CD4-positive, alpha-beta T cell (primary cell): ENCODE measurements around the gene SREBF1. TPM values are rescaled to one million over a fixed set of nuclear protein-coding genes. Genes with fewer than 3 reads are reported as not detected.
A peak's percentile ranks its signal among the peaks of the same experiment; 100 is the strongest.

Source experiments
- ATAC-seq: fragments of 200-7000 bp; cut with Tn5 transposase; one replicate; pipeline ENCODE4 v1.10.0; 2022; ENCODE audit warnings: mild to moderate bottlenecking; ENCODE audit not compliant: poor library complexity
- CTCF ChIA-PET: fragments of 350-600 bp; sonication (Branson Sonifier 250); formaldehyde crosslinking; loops from one replicate; lab custom pipeline; 2021; ENCODE audit warnings: antibody characterized with exemption, inconsistent platforms; lab: Charles Lee
- POLR2A ChIA-PET: fragments of 350-600 bp; sonication (Branson Sonifier 250); formaldehyde crosslinking; loops from one replicate; lab custom pipeline; 2021; ENCODE audit warnings: antibody characterized with exemption, inconsistent platforms; lab: Charles Lee
- DNase-seq, 14 experiments: peaks; one replicate each; pipeline ENCODE4 v3.0.0-alpha.2; 2013 to 2020; ENCODE audit warnings: mixed read lengths in 2 of 14
- H3K27ac ChIP-seq, 2 donors: one replicate each; pipeline versions ENCODE4 v1.5.1 to v1.7.0; 2013; ENCODE audit warnings: low read length in 2 of 2, low read depth in 1 of 2, mild to moderate bottlenecking in 1 of 2
- H3K27me3 ChIP-seq, 2 experiments: 1 replicate in 1 of 2; 2 replicates in 1 of 2; pipeline versions ENCODE4 v1.6.1 to v1.7.0; 2013; ENCODE audit warnings: low read length in 2 of 2, control low read depth in 1 of 2, mild to moderate bottlenecking in 1 of 2, moderate library complexity in 1 of 2; ENCODE audit not compliant: insufficient read depth in 2 of 2, control insufficient read depth in 1 of 2
- H3K36me3 ChIP-seq: one replicate; pipeline ENCODE4 v1.6.1; 2013; ENCODE audit warnings: low read length, control low read depth; ENCODE audit not compliant: insufficient read depth
- H3K4me1 ChIP-seq: one replicate; pipeline ENCODE4 v1.6.1; 2013; ENCODE audit warnings: low read length, control low read depth; ENCODE audit not compliant: insufficient read depth
- H3K4me3 ChIP-seq: one replicate; pipeline ENCODE4 v1.5.1; 2013; ENCODE audit warnings: mild to moderate bottlenecking, low read length, moderate library complexity
- H3K9me3 ChIP-seq, 2 experiments: 1 replicate in 1 of 2; 2 replicates in 1 of 2; pipeline versions ENCODE4 v1.6.1 to v1.7.0; 2013; ENCODE audit warnings: low read length in 2 of 2, mild to moderate bottlenecking in 2 of 2, control low read depth in 1 of 2, moderate library complexity in 1 of 2; ENCODE audit not compliant: control insufficient read depth in 1 of 2, insufficient read depth in 1 of 2
- H3K27ac Mint-ChIP-seq: one replicate; pipeline ENCODE4 v1.8.0; 2020; ENCODE audit warnings: mixed read lengths
- H3K27me3 Mint-ChIP-seq: one replicate; pipeline ENCODE4 v1.8.0; 2021; ENCODE audit warnings: mixed read lengths
- H3K36me3 Mint-ChIP-seq: one replicate; pipeline ENCODE4 v1.8.0; 2021; ENCODE audit warnings: low read depth, mixed read lengths
- H3K4me1 Mint-ChIP-seq: one replicate; pipeline ENCODE4 v1.8.0; 2021; ENCODE audit warnings: low read depth, mixed read lengths
- H3K4me3 Mint-ChIP-seq: one replicate; pipeline ENCODE4 v1.8.0; 2020; ENCODE audit warnings: mild to moderate bottlenecking, mixed read lengths
- H3K9me3 Mint-ChIP-seq: one replicate; pipeline ENCODE4 v1.8.0; 2020; ENCODE audit warnings: mixed read lengths
- CTCF ChIP-seq: fragments of 200-600 bp; IDR thresholded peaks from one replicate; pipeline ENCODE4 v1.8.0; 2022; ENCODE audit warnings: antibody characterized with exemption, mild to moderate bottlenecking
- intact Hi-C, 2 experiments: fragments of 100-400 bp; cut with DNase I in 1 of 2; cut with micrococcal nuclease in 1 of 2; formaldehyde crosslinking; loops; one replicate each; pipeline versions ENCODE4 v1.15.1 to v1.9.0; 2023 to 2025; cut with DNase I, micrococcal nuclease
- total RNA-seq, 174 experiments: library from RNA in 2 of 174; stranded (reverse) in 2 of 174; gene quantifications; one replicate each; pipeline ENCODE4 v1.2.3 and lab custom pipeline; 2021 to 2026

The SREBF1 gene
- total RNA-seq, 2 experiments from 2014 or later, result 249 to 264 TPM

GRCh38 chr17:17811381-17812210, 25.2 kb downstream of the SREBF1 start:
- no peaks in the 10 kb centered on the region for H3K27me3 ChIP-seq
- intact Hi-C loops, result loop anchor here (1.0 to 5.0 kb wide), 5 partner anchors 25 to 221 kb away; partner anchors contain the start of genes RAI1 (in 1 of the 2) and SREBF1 (in 1 of the 2)
- peaks cover 42% of the 10 kb centered on the region for H3K36me3 ChIP-seq
- Mint-ChIP-seq H3K27ac (peak overlapping the region; percentile 30), H3K4me1 (peaks cover 8% of the 10 kb centered on the region), H3K4me3 (no peak overlapping the region), H3K27me3 (no peaks in the 10 kb centered on the region), H3K36me3 (peaks cover 44% of the 10 kb centered on the region), H3K9me3 (no peaks in the 10 kb centered on the region)
- no peaks in the 10 kb centered on the region for H3K9me3 ChIP-seq
- POLR2A ChIA-PET, result interaction anchor here (1.5 to 2.2 kb wide), 2 partner anchors 38 to 49 kb away, joined by 4 to 8 read pairs; no protein-coding TSS in a partner anchor
- CTCF ChIA-PET, result interaction anchor here (0.9 to 3.5 kb wide), 9 partner anchors 11 to 108 kb away, joined by 3 to 27 read pairs (median 3); partner anchors contain the start of gene SREBF1
- no peak for TF ChIP-seq CTCF
- no peak for DNase-seq
- no peak overlapping the region for H3K4me3 ChIP-seq
- ATAC-seq, result no peak
- H3K4me1 ChIP-seq, result peaks cover 9% of the 10 kb centered on the region
- no peak overlapping the region for H3K27ac ChIP-seq

DNA sequence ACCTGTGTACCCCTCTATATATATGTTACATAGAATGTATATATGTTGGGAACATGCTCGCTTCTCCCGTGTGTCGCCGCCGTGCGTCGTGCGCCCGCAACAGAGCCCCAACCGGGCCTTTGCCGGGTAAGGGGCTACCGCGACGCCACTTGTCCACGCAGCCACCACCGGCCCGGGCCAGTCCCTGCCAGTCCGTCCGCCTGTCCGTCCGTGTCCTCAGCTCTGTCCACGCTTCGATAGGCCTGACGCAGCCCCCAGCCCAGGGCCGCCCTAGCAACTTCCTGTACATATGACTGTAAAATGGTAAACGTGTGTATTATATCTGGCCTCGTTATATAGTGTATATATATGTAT, 25.9 kb downstream of the SREBF1 start:
- intact Hi-C loops, result loop anchor here in 1 of 2 experiments (5.0 kb wide), 1 partner anchor 106 kb away; no protein-coding TSS in a partner anchor

More for the DNA sequence above, 25.9 kb downstream of the SREBF1 start:
- Mint-ChIP-seq H3K4me1 (peaks cover 8% of the 10 kb centered on the region), H3K9me3 (no peaks in the 10 kb centered on the region), H3K27ac (no peak overlapping the region), H3K27me3 (no peaks in the 10 kb centered on the region), H3K36me3 (peaks cover 42% of the 10 kb centered on the region), H3K4me3 (no peak overlapping the region)
- no peak for TF ChIP-seq CTCF
- no peak for ATAC-seq
- DNase-seq, result no peak
- POLR2A ChIA-PET, result no interaction called here
- Histone ChIP-seq H3K27me3 (no peaks in the 10 kb centered on the region), H3K4me1 (peaks cover 9% of the 10 kb centered on the region), H3K9me3 (no peaks in the 10 kb centered on the region), H3K4me3 (no peak overlapping the region), H3K27ac (no peak overlapping the region), H3K36me3 (peaks cover 38% of the 10 kb centered on the region)
- CTCF ChIA-PET, result interaction anchor here (0.6 kb wide), 1 partner anchor 49 kb away, joined by 3 read pairs; no protein-coding TSS in a partner anchor
